Stimulated activated CD4-positive, alpha-beta T cell treated with anti-CD3 and anti-CD28 coated beads, Interleukin-2, amount 100 ng/mL, for 48 hours (primary cell): ENCODE data around the gene CENPB.
"Not testable (repeated sequence)": the region's sequence is repeated elsewhere in the genome, so short reads cannot be mapped to it uniquely, and the experiment has no call there.

Experiments
- DNase-seq, 2 donors: peaks; one replicate each; pipeline ENCODE4 v3.0.0-alpha.2; 2020

The CENPB gene

DNA sequence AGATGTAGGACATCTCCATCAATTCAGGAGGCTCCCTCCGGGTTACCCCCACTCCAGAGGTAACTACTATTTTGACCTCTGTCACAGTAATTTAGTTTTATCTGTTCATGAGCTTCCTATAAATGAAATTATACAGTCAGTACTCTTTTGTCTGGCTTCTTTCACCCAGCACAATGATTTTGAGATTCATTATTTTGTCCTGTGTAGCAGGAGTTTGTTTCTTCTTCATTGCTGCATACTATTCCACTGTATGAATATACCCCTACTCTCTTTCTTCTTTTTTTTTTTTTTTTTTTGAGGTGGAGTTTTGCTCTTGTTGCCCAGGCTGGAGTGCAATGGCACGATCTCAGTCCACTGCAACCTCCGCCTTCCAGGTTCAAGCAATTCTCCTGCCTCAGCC lies 22.0 kb upstream of the CENPB start:
- DNase-seq, result no peak

DNA sequence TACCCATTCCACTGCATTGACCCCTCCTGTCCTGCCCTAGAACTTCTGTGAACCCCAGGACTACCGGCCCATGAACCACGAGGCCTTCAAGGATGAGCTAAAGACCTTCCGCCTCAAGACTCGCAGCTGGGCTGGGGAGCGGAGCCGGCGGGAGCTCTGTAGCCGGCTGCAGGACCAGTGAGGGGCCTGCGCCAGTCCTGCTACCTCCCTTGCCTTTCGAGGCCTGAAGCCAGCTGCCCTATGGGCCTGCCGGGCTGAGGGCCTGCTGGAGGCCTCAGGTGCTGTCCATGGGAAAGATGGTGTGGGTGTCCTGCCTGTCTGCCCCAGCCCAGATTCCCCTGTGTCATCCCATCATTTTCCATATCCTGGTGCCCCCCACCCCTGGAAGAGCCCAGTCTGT lies 18.2 kb upstream of the CENPB start:
- no peak for DNase-seq

DNA sequence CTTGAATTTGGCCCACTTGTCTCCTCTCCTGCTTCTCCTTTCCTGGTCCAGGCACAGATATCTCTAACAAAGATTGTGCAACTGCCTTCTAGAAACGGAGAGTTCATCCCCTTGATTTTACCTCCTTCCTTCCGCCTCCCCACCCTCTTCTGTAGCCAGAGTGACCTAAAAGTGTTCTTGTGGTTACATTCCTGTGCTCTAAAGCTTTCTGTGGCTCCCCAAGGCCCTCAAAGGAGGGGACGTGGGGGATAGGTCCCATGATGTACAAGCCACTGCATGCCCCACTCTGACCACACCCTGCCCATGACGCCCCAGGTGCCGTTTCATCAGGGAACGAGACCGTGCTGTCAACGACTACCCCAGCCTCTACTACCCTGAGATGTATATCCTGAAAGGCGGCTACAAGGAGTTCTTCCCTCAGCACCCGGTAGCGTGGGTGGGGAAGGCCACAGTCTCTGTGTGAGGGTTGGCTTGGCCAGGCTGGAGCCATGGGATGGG lies 17.8 kb upstream of the CENPB start:
- DNase-seq, result no peak

DNA sequence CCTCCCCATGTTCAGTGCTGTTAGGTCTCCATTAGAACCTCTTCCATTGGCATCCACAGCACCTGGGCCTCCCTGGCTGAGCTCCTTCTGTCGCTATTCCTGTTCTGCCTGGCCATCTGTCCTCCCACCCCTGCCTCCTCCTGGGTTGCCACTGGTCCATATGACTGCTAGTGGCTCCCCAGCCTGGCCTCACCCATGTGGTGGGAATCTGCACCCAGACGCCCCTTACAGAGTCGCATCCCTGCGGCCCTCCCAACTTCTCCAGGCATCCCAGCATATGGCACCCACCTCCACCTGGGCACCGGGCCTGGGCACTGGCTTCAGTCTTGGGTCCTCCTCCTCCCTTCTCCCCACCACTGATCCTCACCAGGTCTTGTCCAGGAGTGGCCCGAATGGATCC lies 17.3 kb upstream of the CENPB start:
- DNase-seq, result no peak

DNA sequence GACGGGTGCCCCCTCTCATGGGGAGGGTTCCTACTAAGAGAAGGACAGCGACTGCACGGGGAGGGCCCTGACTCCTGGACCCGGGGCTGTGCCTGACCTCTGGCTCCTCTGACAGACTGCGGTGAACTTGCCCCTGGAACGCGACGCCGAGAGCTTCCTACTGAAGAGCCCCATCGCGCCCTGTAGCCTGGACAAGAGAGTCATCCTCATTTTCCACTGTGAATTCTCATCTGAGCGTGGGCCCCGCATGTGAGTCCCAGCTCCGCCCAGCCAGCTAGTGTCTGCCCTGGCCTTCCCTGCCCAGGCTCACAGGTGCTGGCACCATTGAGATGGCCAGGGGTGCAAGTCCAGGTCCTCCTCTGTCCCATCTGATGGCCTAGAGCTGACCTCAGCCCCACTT lies 16.7 kb upstream of the CENPB start:
- DNase-seq, result no peak

DNA sequence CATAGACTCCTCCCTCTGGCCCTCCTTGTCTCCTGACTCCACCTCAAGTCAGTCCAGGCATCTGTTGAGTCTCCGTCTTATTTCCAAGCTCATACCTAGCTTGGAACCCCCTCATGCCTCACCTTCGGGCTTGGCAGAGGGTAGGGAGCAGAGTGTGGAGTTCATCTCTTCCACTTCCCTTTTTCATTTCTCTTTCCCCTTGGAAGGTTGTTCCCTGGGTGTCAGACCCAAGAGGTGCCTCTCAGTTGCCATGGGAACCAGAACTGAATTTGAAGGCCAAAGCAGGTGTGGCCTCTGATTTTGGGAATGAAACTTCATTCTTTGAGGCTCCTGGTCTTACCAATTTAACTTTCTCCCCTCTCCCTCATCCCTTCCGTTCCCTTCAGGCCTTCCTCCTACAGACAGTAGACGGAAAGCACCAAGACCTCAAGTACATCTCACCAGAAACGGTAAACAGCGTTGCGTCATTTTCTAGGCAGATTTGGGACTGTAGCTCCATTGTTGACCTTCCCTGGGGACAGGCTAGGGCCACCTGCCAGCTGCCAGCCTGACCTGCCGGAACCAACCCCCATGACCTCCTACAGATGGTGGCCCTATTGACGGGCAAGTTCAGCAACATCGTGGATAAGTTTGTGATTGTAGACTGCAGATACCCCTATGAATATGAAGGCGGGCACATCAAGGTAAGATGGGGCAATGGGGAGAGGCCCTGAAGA lies 16.1 kb upstream of the CENPB start:
- no peak for DNase-seq

DNA sequence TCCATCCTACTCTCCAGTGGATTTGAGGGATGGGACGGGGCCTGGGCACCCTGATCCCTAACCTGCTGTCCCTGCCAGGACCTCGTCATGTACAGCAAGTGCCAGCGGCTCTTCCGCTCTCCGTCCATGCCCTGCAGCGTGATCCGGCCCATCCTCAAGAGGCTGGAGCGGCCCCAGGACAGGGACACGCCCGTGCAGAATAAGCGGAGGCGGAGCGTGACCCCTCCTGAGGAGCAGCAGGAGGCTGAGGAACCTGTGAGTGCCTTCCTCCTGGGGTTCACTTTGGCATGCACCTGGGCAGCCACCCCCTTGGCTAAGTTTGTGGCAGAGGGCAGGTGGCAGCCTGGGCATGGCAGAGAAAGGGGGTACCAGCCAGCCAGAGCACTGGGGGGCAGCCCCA lies 15.3 kb upstream of the CENPB start:
- DNase-seq, result no peak

DNA sequence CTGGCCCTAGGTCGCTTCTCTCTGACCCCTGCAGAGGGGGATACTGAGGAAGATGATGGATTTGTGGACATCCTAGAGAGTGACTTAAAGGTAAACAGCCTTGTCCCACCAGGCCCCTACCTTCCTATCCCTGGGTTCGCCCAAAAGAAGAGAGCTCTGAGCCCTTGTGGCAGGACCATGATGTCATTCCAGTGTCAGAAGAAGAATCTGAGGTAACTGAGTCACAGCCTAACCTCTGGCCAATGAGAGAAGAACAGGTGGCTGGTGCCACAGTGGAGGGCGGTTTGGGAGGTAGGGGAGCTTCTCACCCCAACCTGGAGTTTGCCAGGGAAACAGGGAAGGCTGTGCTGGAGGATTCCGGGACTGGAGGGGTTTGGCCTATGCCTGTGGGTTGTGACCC lies 14.8 kb upstream of the CENPB start:
- DNase-seq, result no peak

DNA sequence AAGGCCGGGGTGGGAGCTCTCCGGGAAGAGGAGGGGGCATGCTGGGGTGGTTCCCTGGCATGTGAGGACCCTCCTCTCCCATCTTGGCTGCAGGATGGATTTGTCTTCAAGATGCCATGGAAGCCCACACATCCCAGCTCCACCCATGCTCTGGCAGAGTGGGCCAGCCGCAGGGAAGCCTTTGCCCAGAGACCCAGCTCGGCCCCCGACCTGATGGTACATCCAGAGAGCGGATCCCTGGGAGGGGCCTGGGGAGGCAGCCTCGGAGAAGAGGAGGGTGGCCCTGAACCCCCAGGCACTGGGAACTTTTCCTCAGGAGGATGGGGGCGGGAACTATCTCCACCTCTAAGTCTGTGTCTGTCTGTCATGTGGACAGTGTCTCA lies 14.3 kb upstream of the CENPB start:
- no peak for DNase-seq

DNA sequence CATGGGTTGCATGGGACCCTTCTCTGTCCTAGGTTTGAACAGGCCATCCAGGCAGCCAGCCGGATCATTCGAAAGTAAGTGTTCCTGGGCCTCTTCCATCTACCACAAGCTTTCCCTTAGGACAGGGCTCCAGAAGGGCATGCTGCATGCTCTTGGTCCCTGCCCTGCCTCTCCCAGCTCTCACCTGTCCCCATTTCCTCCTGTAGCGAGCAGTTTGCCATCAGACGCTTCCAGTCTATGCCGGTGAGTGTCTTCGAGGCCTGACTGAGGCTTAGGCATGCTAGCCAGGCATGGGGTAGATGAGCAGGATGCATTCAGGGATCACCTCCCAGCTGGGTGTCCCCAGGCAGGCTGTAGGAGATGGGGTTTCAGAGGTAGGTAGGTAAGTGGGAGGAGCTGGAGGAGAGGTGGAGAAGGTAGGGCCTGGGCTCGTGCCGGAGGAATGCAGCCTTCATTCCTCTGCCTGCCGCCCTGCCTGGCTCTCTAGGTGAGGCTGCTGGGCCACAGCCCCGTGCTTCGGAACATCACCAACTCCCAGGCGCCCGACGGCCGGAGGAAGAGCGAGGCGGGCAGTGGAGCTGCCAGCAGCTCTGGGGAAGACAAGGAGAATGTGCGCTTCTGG lies 13.8 kb upstream of the CENPB start:
- no peak for DNase-seq

DNA sequence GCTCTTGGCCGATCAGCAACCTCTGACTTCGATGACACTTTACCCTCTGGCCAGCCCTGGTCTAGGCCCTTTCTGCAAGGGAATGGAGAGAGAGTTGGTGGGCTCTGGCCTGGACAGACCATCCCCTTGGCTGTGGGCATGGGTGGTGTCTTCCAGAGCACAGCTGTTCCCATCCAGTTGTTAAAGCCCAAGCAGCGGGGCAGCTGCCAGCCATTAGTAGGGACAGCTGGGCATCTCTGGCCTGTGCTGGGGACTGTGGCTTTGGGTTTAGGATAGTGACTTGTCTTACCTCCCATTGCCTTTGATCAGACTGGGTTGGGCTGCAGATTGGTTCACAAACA lies 12.3 kb upstream of the CENPB start:
- no peak for DNase-seq

DNA sequence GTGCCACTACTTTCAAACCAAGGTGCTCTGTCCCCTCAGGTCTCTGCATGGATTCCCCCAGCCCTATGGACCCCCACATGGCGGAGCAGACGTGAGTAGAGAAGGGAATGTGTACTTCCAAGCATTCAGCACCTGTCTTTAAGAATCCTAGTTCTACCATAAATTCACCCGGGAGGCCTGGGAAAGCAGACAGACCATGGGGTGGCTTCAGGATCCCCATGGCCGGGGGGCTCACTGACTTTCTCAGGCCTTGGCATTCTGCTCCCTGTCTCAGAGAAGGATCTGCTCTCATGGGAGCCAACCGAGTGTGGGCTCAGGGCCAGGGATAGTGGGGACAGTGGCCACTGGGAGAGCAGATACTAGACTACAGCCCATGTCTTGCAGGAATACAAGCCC lies 11.8 kb upstream of the CENPB start:
- DNase-seq, result no peak

DNA sequence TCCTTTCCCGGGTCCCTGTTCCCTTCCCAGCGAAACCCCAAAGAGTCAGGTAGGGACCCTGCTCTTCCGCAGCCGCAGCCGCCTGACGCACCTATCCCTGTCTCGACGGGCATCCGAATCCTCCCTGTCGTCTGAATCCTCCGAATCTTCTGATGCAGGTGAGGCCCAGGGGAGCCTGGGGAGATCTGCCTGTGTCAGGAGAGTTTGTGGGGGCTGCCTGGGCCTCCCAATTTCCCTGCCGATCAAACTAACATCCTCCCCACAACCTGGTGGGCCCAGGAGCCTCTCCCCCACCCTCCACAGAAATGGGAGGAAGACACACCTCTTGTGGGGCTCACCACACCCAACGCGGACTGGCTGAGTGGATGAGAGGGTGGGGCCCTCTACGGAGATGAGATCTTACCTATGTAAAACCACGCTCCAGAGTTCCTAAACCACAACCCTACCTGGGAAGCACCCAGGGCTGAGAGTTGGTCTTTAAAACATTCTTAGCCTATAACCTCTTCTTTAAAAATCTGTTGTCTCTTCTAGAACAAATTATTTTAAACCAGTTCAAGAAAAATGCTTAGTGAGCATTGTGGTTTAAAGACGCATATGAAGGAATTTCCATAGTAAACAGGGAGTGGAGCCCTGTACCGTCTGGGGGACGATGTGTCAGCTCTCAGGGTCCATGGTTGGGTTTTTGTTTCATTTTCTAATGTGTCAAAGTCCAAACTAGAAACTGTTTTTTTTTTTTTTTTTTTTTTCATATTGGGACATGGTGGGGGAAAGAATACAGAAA lies 11.2 kb upstream of the CENPB start:
- DNase-seq, result no peak

DNA sequence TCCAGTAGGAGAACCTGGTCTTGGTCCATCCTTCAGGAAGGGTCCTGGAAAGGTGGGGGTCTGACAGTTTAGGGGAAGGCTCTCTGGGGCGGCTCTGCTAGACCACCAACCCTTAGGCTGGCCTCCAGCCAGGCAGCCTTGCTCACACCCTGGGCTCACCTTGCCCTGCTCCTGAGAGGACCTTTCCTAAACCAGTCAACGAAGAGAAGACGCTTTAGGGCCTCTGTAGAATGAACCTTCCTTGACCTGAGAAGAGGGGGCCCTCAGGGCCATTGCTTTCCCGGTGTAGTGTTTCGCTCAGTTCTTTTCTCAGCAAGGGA lies 10.6 kb upstream of the CENPB start:
- no peak for DNase-seq

DNA sequence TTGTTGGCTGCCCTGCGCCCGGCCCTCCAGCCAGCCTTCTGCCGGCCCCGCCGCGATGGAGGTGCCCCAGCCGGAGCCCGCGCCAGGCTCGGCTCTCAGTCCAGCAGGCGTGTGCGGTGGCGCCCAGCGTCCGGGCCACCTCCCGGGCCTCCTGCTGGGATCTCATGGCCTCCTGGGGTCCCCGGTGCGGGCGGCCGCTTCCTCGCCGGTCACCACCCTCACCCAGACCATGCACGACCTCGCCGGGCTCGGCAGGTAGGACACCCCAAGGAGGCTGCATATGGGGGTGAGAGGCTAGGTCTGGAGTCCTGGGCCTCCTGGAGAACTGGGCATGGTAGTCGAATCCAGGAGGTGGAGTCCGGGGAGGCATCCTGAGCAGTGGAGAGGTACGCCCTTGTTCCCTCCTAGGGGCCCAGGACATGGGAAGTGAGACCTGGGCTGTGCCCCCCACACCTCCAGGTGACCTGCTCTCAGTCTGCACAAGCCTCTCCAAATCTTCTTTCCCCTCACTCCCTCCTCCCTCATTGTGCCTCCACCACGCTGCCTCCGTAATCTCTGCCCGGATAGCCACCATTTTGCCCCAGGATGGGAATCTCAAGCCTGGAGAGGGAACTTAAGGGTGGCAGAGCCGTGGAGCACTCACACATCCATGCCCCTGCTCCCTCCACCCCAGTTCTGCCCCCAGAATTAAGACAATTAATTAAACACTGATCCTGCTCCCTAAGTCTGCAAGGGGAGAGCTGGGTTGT lies 10.1 kb upstream of the CENPB start:
- no peak for DNase-seq

DNA sequence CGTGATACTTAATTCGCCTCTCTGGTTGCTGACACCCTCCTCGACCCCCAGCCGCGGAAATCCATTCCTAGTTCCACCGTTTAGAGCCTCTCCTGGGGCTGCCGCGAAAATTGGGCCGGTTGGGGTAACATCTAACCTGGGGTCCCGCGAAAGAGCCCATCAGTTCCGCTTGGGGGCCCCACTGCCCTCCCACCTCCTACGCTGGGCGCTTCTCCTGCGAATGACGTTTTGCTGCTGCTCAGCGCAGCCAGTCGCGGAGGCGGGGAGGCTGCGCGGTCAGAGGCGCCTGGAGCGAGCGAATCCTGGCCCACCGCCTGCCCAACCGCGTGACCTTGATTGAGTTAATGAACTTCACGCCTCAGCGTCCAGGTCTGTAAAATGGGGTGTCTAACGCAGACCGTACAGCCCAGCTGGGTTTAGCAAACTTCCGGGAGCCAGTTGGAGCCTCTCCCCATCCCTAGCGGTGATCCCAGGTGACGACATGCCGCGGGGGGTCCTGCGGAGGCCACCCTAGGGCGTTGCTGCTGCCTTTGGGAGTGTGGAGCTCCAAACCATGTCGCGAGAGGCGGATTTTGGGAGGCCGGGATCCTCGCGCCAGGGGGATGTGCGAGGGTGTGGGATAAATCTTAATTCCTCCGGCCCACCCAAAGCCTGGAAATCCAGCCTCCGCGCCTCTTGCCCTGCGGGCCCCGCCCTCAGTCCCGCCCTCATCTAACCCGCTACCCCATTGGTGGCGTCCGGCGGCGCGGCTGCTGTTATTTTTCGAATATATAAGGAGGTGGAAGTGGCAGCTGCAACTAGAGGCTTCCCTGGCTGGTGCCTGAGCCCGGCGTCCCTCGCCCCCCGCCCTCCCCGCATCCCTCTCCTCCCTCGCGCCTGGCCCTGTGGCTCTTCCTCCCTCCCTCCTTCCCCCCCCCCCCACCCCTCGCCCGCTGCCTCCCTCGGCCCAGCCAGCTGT lies 9.2 kb upstream of the CENPB start, which contains the start of gene CDC25B:
CDC25B (plus strand) TSS at position 800 of the 958 bp plus-strand sequence. CDS start 222 bp downstream, outside the sequence.
- peak; percentile 82 to 87 for DNase-seq

DNA sequence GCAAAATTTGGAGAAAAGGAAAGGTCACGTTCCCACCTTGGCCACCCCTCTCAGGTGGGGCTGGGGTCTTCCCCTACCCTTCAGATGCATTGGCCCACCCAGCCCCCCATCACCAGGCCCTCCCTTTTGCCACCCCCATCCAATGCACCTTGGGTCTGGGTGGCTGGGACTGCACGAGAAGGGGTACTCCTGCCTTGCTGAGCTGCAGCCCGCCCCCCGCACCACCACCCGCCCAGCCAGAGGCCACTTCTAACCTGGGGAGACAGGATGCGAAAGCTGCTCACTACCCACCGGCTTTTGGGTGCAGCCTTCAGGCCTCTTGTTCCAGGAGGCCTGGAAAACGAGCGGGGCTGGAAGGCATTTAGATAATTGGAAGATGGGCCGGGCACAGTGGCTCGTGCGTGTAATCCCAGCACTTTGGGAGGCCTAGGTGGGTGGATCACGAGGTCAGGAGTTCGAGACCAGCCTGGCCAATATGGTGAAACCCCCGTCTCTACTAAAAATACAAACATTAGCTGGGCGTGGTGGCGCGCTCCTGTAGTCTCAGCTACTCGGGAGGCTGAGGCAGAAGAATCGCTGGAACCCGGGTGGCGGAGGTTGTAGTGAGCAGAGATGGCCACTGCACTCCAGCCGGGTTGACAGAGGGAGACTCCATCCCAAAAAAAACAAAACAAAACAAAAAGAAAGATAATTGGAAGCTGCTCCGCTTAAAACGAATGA lies 8.3 kb upstream of the CENPB start:
- no peak for DNase-seq

DNA sequence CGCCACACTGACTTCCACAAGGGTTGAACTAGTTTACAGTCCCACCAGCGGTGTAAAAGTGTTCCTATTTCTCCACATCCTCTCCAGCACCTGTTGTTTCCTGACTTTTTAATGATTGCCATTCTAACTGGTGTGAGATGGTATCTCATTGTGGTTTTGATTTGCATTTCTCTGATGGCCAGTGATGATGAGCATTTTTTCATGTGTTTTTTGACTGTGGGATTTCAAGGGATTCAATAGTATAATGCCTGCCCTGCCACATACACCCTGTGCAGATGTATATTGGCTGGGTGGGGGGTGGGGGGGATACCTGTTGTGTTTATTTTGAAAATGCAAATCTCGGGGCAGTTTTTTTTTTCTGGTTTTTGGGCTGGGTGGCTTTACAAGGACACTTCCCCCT lies 7.6 kb upstream of the CENPB start:
- not testable (repeated sequence) for DNase-seq

DNA sequence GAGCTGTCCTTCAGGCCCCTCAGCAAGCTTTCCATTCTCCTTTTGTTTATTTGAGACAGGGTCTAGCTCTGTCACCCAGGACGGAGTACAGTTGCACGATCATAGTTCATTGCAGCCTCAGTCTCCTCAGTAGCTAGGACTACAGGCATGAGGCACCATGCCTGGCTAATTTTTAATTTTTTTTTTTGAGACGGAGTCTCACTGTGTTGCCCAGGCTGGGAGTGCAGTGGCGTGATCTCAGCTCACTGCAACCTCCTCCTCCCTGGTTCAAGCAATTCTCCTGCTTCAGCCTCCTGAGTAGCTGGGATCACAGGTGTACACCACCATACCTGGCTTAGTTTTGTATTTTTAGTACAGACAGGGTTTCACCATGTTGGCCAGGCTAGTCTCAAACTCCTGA lies 2.7 kb upstream of the CENPB start:
- DNase-seq, result not testable (repeated sequence)

DNA sequence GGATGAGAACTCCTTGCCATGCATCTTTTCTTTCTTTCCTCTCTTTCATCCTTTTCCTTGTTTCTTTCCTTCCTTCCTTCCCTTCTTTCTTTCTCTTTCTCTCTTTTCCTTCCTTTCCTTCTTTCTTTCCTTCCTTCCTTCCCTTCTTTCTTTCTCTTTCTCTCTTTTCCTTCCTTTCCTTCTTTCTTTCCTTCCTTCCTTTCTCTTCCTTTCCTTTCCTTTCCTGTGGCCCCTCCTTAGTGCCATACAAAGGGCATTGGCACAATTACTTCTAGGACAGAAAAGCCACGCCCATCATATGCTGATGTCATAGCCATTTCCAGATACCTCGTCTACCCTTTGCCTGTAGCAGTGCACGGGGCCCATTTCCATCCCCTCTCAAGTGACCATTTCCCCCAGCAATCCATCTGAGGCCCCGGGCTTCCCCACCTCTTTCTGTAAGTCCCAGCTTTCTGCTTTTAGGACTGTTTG lies 2.2 kb upstream of the CENPB start:
- DNase-seq, result no peak

DNA sequence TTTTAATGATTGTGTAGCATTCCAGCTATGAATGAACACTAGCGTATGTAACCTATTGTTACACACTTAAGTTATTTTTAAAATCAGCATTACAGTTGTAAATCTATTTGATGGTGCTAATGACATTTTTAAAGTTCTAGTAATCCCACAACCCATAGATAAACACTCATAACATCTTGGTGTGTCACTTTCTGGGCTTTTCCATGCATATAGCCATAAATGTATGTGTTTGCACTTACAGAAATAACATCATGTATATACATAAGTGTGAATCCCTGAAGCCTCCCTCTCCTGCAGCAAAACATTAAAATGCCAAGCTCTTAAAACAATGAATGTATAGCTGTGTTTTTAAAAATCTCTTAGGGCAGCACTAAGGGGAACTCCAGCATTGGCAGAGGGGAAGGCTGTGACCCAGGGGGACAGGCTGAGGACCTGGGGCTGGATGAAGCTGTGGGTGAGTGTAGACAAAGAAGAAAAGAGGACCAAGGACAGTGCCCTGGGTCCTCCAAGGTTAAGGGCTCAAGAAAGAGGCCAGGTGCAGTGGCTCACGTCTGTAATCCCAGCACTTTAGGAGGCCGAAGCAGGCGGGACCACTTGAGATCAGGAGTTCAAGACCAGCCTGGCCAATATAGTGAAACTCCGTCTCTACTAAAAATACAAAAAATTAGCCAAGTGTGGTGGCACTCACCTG lies 929 bp upstream of the CENPB start:
- no peak for DNase-seq
